NCI-H146 treated with DMSO at 0.1 percent for 48 hours (cell line): ENCODE data around the gene RAE1.

ENCODE experiments used
- DNase-seq: peaks from one replicate; lab custom pipeline; 2025; ENCODE audit not compliant: unreplicated experiment; lab: John Stamatoyannopoulos, UW

The RAE1 gene

GRCh38 chr20:57371363-57371762, 20.3 kb downstream of the RAE1 start:
- no peak for DNase-seq

- no peak for DNase-seq
Measured at GRCh38 chr20:57372157-57372556, 21.1 kb downstream of the RAE1 start.

DNA sequence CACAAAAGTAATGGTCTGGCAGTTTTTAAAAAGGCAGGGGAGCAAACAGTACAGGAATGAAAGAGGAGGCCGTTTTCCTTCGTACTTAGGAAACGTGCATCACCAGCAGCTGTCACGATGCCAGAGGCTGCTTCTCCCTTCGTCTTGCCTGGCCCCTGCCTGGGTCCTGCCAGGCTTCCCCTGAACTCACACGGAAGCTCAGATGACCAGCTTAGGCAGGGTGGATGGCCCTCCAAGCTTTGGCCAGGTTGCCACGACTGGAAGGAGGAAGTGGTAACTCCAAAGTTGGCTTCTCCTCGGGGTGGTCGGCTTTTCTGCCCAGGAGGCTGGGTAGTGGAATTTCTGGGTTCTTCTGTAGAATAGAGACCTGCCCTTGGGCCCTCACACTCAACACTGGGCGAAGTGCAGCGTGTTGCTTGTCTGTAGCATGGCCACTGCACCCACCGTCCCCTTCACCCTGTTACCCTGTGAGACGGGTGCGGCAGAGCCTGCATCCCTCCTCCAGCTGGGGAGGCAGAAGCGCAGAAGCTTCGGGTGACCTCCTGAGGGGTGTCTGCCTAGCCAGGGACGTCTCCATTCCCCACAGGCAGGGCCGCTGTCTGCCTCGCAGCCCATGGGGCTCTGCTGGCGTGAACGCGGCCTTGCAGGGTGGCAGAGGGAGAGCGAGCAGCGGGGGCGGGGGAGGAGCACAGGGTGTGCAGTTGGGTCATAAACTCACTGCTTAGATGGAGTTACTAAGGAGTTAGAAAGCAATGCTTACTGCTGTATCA, 21.7 kb downstream of the RAE1 start:
- no peak for DNase-seq

- no peak for DNase-seq
Measured at GRCh38 chr20:57374343-57374930, 23.4 kb downstream of the RAE1 start.

- no peak for DNase-seq
Measured at GRCh38 chr20:57374931-57375651, 24.0 kb downstream of the RAE1 start.

- no peak for DNase-seq
Measured at GRCh38 chr20:57375652-57376230, 24.7 kb downstream of the RAE1 start.

DNA sequence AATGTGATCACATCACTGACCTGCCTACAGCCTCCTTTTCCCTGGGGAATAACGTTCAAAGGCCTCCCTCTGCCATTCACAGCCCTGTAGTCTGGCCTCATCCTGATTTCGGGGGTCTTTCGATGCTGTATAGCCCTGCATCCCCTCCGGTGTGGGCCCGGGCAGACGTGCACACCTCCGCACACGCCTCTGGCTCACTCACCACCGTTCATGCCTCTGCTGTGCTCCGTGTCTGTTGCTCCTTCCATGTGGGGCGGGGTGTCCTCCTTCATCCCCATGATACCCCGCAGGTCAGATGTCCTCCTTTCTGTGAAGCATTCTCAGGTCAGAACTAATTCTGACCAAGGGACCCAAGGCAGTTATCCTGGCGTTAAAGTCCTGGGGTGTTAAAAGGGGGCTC, 26.3 kb downstream of the RAE1 start:
- DNase-seq: no peak

- no peak for DNase-seq
Measured at GRCh38 chr20:57378107-57378506, 27.1 kb downstream of the RAE1 start.

DNA sequence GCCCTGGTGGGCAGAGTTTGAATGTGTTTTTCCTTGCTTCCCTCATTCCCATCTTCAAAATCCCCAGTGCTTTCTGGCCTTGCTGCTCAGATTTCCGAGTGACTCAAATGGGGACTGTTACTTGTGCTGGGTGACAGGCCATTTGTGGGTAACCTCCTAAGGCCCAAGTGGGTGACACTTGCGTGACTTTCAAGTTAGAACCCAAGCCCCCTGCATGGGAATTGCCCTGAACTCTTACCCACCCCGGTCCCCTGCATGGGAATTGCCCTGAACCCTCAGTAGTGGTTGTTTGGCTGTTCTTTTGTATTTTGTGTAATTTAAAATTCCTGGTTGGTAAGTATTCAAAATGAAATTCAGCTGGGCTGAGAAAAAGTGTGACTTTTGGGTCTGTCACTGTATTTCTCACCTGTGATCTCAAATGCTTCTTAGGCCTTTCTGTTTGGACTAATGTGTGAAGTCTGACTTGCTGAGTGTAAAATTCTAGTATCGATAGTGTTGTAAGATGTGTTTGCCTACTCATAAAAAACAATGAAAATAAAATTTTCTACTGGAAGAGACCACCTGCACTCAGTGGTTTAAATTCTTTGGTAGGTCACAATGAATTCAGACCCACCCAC, 27.7 kb downstream of the RAE1 start:
- DNase-seq: no peak

- DNase-seq: no peak
Measured at GRCh38 chr20:57379263-57379647, 28.2 kb downstream of the RAE1 start.

DNA sequence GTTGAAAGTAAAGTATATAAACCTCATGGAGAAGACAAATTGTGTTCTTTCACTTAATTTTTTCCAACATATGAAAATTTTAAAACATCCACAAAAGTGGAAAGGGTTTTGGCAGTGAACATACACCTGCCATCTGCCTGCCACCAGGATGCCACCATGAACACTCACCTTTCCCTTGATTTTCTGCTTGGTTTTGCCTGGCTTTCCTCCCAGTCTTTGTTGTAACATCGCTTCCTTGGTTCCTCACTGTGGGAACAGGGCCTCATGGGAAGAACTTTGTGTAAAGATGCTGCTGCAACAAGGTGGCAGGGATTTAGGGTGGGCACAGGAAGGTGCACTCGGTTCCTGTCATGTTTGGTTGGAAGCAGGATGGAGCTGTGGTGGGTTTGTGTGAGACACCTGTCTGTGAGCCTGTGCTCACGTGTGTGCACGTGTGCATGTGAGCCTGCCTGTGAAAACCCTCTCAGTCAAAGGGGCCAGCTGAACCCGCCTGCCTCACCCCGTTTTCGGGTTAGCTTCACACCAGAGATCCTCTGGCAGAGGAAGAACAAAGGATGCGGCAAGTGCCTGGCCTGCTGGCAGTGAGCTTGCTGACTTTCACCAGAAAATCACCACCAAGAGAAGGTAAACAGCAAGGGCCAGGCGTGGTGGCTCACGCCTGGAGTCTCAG, 29.2 kb downstream of the RAE1 start:
- no peak for DNase-seq

DNA sequence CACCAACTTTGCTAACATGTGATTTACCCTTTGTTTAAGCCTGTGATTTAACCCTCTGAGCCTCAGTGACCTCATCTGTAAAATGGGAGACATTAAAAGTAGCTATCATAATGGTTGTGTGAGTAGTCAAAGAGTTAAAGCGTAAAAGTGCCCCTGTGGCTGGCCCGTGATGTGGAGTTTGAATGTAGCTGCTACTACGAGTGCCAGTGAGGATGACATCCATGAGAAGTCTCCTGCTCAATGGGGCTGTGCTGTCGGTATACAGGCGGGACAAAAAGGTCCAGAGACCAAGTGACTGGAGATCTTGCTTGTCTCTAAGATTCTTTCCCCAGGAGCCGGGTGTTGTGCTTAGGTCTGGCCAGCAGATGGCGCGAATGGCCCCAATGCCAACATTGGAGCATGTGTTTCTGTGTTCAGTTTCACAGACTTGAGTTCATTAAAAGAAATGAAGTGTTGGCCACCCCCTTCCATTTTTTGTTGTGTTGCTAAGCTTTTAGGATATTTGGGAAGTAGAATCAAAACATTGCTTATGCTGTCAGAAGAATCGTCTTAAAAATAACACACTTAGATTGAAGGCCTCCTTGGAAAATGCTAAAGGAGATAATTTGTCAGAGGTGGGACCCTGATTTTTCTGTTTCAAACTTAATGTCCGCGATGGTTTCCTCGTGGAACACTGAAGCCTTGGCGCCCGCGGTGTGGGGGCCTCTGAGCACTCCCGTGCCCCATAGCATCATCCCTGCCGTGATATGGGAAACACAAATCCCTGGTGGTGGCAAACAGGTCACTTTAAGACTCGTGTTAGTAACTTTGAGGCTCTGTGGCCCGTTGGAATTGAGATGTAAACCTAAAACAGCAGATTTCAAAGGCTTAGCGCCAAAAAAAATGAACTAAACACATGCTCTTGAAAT, 30.8 kb downstream of the RAE1 start:
- peak; percentile 57 for DNase-seq

DNA sequence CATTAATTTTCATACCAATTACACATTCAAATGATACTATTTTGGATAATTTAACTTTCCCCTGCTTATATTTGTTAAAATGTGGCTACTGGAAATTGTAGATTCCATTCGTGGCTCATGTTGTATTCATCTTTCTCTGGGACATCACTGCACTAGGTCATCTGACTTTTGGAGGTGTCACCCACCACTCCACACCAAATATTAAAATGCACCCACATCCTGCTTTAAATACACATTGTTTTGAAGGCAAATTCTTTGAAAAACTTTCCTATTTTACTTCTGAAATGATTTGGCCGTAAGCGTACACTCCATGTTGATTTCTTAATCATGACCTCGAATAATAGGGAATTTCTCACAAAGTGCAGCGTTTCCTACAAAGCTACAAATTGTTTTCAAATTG, 31.5 kb downstream of the RAE1 start:
- DNase-seq: no peak

GRCh38 chr20:57383447-57384347, 32.6 kb downstream of the RAE1 start:
- peak; percentile 13 for DNase-seq

DNA sequence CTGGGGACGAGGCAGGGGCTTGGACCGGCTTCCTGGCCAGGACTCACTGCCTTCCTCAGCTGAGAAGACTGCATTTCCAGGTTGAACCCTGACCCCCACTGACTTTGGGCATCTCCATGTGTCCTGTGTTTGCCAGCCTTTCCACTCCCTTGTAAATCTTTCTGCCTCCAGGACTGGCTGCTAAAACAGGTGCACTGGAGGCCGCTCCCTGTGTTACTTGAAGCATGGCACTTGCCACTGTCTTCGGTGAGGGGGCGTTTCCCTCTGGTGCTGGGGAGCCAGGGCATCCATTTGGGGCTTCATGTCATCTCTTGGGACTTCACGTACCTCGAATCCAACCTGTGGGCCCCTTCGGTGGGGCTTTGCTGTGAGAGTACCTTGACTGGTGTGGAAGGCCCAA, 33.4 kb downstream of the RAE1 start:
- DNase-seq: no peak

GRCh38 chr20:57384953-57385761, 34.1 kb downstream of the RAE1 start:
- no peak for DNase-seq

DNA sequence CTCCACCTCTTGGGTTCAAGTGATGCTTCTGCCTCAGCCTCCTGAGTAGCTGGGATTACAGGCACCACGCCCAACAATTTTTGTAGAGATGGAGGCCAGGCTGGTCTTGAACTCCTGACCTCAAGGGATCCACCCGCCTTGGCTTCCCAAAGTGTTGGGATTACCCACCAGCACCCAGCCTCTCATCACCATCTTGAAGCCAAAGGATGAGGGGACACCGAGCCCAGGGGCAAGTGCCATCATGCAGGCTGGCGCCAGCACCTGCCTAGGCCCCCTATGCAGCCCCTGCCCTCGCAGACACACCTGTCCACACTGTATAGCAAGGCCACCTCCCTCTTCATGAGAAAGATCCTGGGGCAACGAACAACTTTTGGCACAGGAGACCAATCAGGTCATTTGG, 34.9 kb downstream of the RAE1 start:
- DNase-seq: no peak

- no peak for DNase-seq
Measured at GRCh38 chr20:57386762-57387161, 35.7 kb downstream of the RAE1 start.
